K562 (cell line): Measurements from ENCODE around the gene ILK. TPM values are rescaled to one million over a fixed set of nuclear protein-coding genes. Genes with fewer than 3 reads are reported as not detected.

Experiments
- ATAC-seq: fragments of 200-7000 bp; cut with Tn5 transposase; 3 replicates; pipeline ENCODE4 v1.9.1; 2020; ENCODE audit warnings: moderate library complexity
- BruUV-seq: library from RNA; stranded (reverse); fragments of 400-500 nt; replicated peaks from 2 replicates; lab custom pipeline; 2021; lab: Mats Ljungman, UMichigan
- CTCF ChIA-PET: fragments of 300-600 bp; formaldehyde crosslinking; extraction: SDS; loops from one replicate; lab custom pipeline; 2021; ENCODE audit warnings: low intra/inter-chr PET ratio; lab: Yijun Ruan, JAX
- POLR2A ChIA-PET: fragments of 300-600, 350-650 bp; sonication (Branson Sonifier 250); formaldehyde crosslinking; extraction: SDS; loops from one replicate; lab custom pipeline; 2021; ENCODE audit warnings: antibody characterized with exemption, inconsistent platforms; lab: Yijun Ruan, JAX
- DNase-seq, 4 experiments: peaks; one replicate each; pipeline versions ENCODE4 v3.0.0 to v3.0.0-alpha.2; 2011 to 2018; ENCODE audit warnings: low spot score in 3 of 4, mixed read lengths in 3 of 4; ENCODE audit errors: extremely low read depth in 1 of 4
- FAIRE-seq: peaks from 2 replicates; lab custom pipeline; 2011; peaks lifted over from hg19 to GRCh38; lab: Jason Lieb, UNC
- H2AFZ ChIP-seq: 2 replicates; pipeline ENCODE4 v1.6.0; 2011; ENCODE audit warnings: low read depth, low read length, control low read depth, inconsistent platforms
- H3K27ac ChIP-seq: fragments of 200-600 bp; 3 replicates; pipeline ENCODE4 v1.8.0; 2011; ENCODE audit warnings: low read depth, mild to moderate bottlenecking, control low read depth, inconsistent platforms, low read length, moderate library complexity, mixed read lengths; ENCODE audit errors: extremely low read depth
- H3K27me3 ChIP-seq, 2 experiments: fragments of 300-600 bp in 1 of 2; 2 replicates in 1 of 2; 3 replicates in 1 of 2; pipeline versions ENCODE4 v1.6.0 to v1.8.0; 2011; ENCODE audit warnings: inconsistent platforms in 2 of 2, low read length in 2 of 2, mild to moderate bottlenecking in 1 of 2, mixed read lengths in 1 of 2, moderate library complexity in 1 of 2; ENCODE audit not compliant: control insufficient read depth in 2 of 2, insufficient read depth in 2 of 2
- H3K36me3 ChIP-seq: fragments of 300-600 bp; 3 replicates; pipeline ENCODE4 v1.8.0; 2011; ENCODE audit warnings: mild to moderate bottlenecking, low read length, inconsistent platforms; ENCODE audit not compliant: control insufficient read depth, insufficient read depth
- H3K4me1 ChIP-seq, 2 experiments: fragments of 200-600 bp in 1 of 2; replicated peaks in 1 of 2; 2 replicates in 1 of 2; 3 replicates in 1 of 2; pipeline versions ENCODE4 v1.5.1 to v1.8.0; 2011; ENCODE audit warnings: inconsistent platforms in 2 of 2, low read length in 2 of 2, mild to moderate bottlenecking in 1 of 2, mixed read lengths in 1 of 2, moderate library complexity in 1 of 2; ENCODE audit not compliant: control insufficient read depth in 2 of 2, insufficient read depth in 2 of 2
- H3K4me2 ChIP-seq: 2 replicates; pipeline ENCODE4 v1.6.1; 2011; ENCODE audit warnings: low read length, control low read depth, inconsistent platforms, mixed read lengths; ENCODE audit not compliant: insufficient read depth
- H3K4me3 ChIP-seq: fragments of 200-600 bp; sonication (generic), shearing (Covaris generic); 2 replicates; pipeline ENCODE4 v1.5.1; 2016; ENCODE audit warnings: control low read depth, inconsistent platforms
- H3K79me2 ChIP-seq: fragments of 200-600 bp; 3 replicates; pipeline ENCODE4 v1.8.0; 2011; ENCODE audit warnings: low read length, inconsistent platforms; ENCODE audit not compliant: control insufficient read depth, insufficient read depth
- H3K9ac ChIP-seq, 2 experiments: 2 replicates each; pipeline versions ENCODE4 v1.6.0 to v1.6.1; 2011; ENCODE audit warnings: low read depth in 2 of 2, low read length in 2 of 2, control low read depth in 1 of 2, inconsistent platforms in 1 of 2, mild to moderate bottlenecking in 1 of 2, mixed read lengths in 1 of 2; ENCODE audit not compliant: insufficient read depth in 1 of 2
- H3K9me1 ChIP-seq: one replicate; pipeline ENCODE4 v1.6.0; 2011; ENCODE audit warnings: inconsistent platforms, mild to moderate bottlenecking, low read length, moderate library complexity; ENCODE audit not compliant: control insufficient read depth, insufficient read depth
- H3K9me3 ChIP-seq: replicated peaks from 2 replicates; pipeline ENCODE4 v1.5.1; 2011; ENCODE audit warnings: low read depth, low read length, inconsistent platforms; ENCODE audit not compliant: control insufficient read depth, insufficient read depth
- H4K20me1 ChIP-seq: replicated peaks from 2 replicates; pipeline ENCODE4 v1.6.1; 2011; ENCODE audit warnings: low read length, inconsistent platforms, mixed read lengths; ENCODE audit not compliant: control insufficient read depth, insufficient read depth
- ATF2 ChIP-seq: sonication (generic); formaldehyde crosslinking; IDR thresholded peaks from 2 replicates; pipeline ENCODE4 v1.8.1; 2022; ENCODE audit warnings: missing genetic modification reagents
- BRD9 ChIP-seq: fragments of 450-650 bp; IDR thresholded peaks from 2 replicates; pipeline ENCODE4 v1.6.1; 2018; ENCODE audit warnings: low read depth; ENCODE audit not compliant: partially characterized antibody
- HNRNPUL1 ChIP-seq: fragments of 200-400 bp; formaldehyde crosslinking; IDR thresholded peaks from 2 replicates; pipeline ENCODE4 v1.6.1; 2017; ENCODE audit warnings: low read length
- ILF3 ChIP-seq: fragments of 450-650 bp; IDR thresholded peaks from 2 replicates; pipeline ENCODE4 v1.6.1; 2018; ENCODE audit warnings: antibody characterized with exemption, mild to moderate bottlenecking, moderate library complexity, borderline replicate concordance
- PML ChIP-seq: IDR thresholded peaks from 2 replicates; pipeline ENCODE4 v1.6.1; 2012; ENCODE audit warnings: low read length, inconsistent platforms
- RAD21 ChIP-seq, 2 experiments: fragments of 250-450 bp in 1 of 2; fragments of 450-650 bp in 1 of 2; sonication (Bioruptor Pico) in 1 of 2; formaldehyde crosslinking in 1 of 2; IDR thresholded peaks in 1 of 2; conservative IDR thresholded peaks in 1 of 2; 2 replicates each; pipeline versions ENCODE4 v1.4.0 to v1.8.0; 2020 to 2022; ENCODE audit warnings: mild to moderate bottlenecking in 2 of 2, moderate library complexity in 1 of 2
- RBM34 ChIP-seq: fragments of 200-400 bp; formaldehyde crosslinking; IDR thresholded peaks from 2 replicates; pipeline ENCODE4 v1.6.1; 2018; ENCODE audit warnings: low read length, borderline replicate concordance; ENCODE audit not compliant: insufficient read depth
- RCOR1 ChIP-seq, 2 experiments: IDR thresholded peaks; 2 replicates each; pipeline ENCODE4 v1.6.1; 2012; ENCODE audit warnings: low read depth in 2 of 2, low read length in 2 of 2, borderline replicate concordance in 1 of 2, improper control_type of control experiment in 1 of 2
- REST ChIP-seq, 2 experiments: fragments of 450-650 bp; formaldehyde crosslinking in 1 of 2; IDR thresholded peaks; 2 replicates each; pipeline versions ENCODE4 v1.4.0 to v1.6.1; 2014 to 2020; ENCODE audit warnings: mild to moderate bottlenecking in 2 of 2, borderline replicate concordance in 1 of 2, low read depth in 1 of 2
- SIN3A ChIP-seq, 2 experiments: fragments of 150-350 bp in 1 of 2; IDR thresholded peaks; 2 replicates each; pipeline ENCODE4 v1.6.1; 2011 to 2016; ENCODE audit warnings: borderline replicate concordance in 2 of 2, low read depth in 2 of 2, low read length in 2 of 2, mild to moderate bottlenecking in 2 of 2, moderate library complexity in 2 of 2; ENCODE audit not compliant: control insufficient read depth in 1 of 2
- SMC3 ChIP-seq: conservative IDR thresholded peaks from 2 replicates; pipeline ENCODE4 v1.6.1; 2011; ENCODE audit warnings: low read depth, low read length, improper control_type of control experiment; ENCODE audit not compliant: insufficient read depth
- ZNF134 ChIP-seq: fragments of 250-450 bp; sonication (Bioruptor Pico); conservative IDR thresholded peaks from 2 replicates; pipeline ENCODE4 v1.4.0; 2020
- ZNF24 ChIP-seq: fragments of 450-650 bp; IDR thresholded peaks from 2 replicates; pipeline ENCODE4 v1.6.1; 2016
- WGBS: fragments of 100-300 bp; shearing (Covaris generic); methylation state at CpG from one replicate; pipeline ENCODE4 v1.1.6; 2016; ENCODE audit warnings: low coverage, mixed read lengths; ENCODE audit not compliant: insufficient coverage; ENCODE audit errors: missing lambda C conversion rate; 5-methylcytosine and 5-hydroxymethylcytosine counted together
- in situ Hi-C: fragments of 300-500 bp; cut with MboI; formaldehyde crosslinking; loops from 4 replicates; pipeline ENCODE4 v1.15.0; 2018; ENCODE audit warnings: inconsistent platforms, mixed read lengths
- intact Hi-C: fragments of 100-400 bp; cut with micrococcal nuclease; formaldehyde crosslinking; loops from 2 replicates; pipeline ENCODE4 v1.14.2; 2022
- polyA plus RNA-seq, 8 experiments: library from polyadenylated mRNA; depleted of rRNA in 4 of 8; stranded (reverse) in 5 of 8; unstranded in 3 of 8; fragments of >200 nt; fragmentation: Nextera tagmentation in 2 of 8; fragmentation: Illumina TruSeq in 1 of 8; extraction: Ambion mirVana in 2 of 8; extraction: Trizol in 1 of 8; gene quantifications; 2 replicates each; pipeline versions ENCODE4 v1.2.1 to v1.2.3, GENCODE V29; 2011 to 2014; ENCODE audit warnings: inconsistent platforms in 1 of 8, missing spikeins in 1 of 8
- total RNA-seq, 7 experiments: library from RNA; depleted of rRNA in 6 of 7; stranded (reverse); fragments of >200 nt in 6 of 7; fragmentation: Illumina TruSeq in 2 of 7; extraction: Trizol in 2 of 7; gene quantifications; 2 replicates each; pipeline versions ENCODE4 v1.2.1 to v1.2.3, GENCODE V29; 2011 to 2021; ENCODE audit warnings: low replicate concordance in 1 of 7

The ILK gene
- total and polyA plus RNA-seq, 9 of the 15 experiments (the other 6 are each of a cell fraction or from before 2014, with no cell fraction given): 43.3 to 95.9 (median 58.9) TPM

- Histone ChIP-seq H3K4me3 (no peak overlapping the region), H4K20me1 (no peaks in the 10 kb centered on the region), H3K9ac (no peak overlapping the region), H2AFZ (peak overlapping the region; percentile 10; the same call in 1 of the 2 replicates), H3K27ac (no peak overlapping the region), H3K36me3 (no peaks in the 10 kb centered on the region), H3K9me3 (no peaks in the 10 kb centered on the region), H3K4me1 (peaks cover 30 to 38% of the 10 kb centered on the region in 2 experiments), H3K4me2 (no peak overlapping the region), H3K79me2 (no peaks in the 10 kb centered on the region), H3K9me1 (no peaks in the 10 kb centered on the region), H3K27me3 (no peaks in the 10 kb centered on the region)
- POLR2A ChIA-PET: interaction anchor here (0.7 to 2.9 kb wide), 2 partner anchors 10 to 73 kb away, joined by 3 to 12 read pairs; no protein-coding TSS in a partner anchor
- peak in 2 of 4 experiments; percentile 51 to 54 for DNase-seq
- peak; percentile 57 for FAIRE-seq
- intact Hi-C loops (loop anchor here (1.0 to 10.0 kb wide), 4 partner anchors 20 to 264 kb away; partner anchors contain the start of gene TPP1), in situ Hi-C loops (no loop called here)
- CTCF ChIA-PET: no interaction called here
- WGBS: 32% methylated on average over 4 of the region's 4 CpGs
- ATAC-seq: peak; percentile 79
- BruUV-seq: no TSS peak
- TF ChIP-seq HNRNPUL1 (no peak), SIN3A (IDR thresholded peaks at IDR 0.05; ENCODE audit: borderline replicate concordance in 2 of 2, control insufficient read depth in 1 of 2, low read depth in 2 of 2, low read length in 2 of 2) (no peak), ATF2 (CRISPR knock-in tag) (no peak), RAD21 (CRISPR knock-in tag; conservative IDR thresholded peaks at IDR 0.05 in 1 of 2, IDR thresholded peaks at IDR 0.05 in 1 of 2) (peak; percentile 32 to 78; a peak in 3 of 4 replicates), PML (no peak), SMC3 (peak; percentile 53), RBM34 (no peak), ZNF24 (peak; percentile 87), ZNF134 (peak; percentile 71; the same call in 1 of the 2 replicates), ILF3 (no peak), BRD9 (no peak), RCOR1 (IDR thresholded peaks at IDR 0.05; ENCODE audit: borderline replicate concordance in 1 of 2, low read depth in 2 of 2, low read length in 2 of 2) (no peak), REST (IDR thresholded peaks at IDR 0.05; ENCODE audit: borderline replicate concordance) (peak; percentile 65), REST (CRISPR knock-in tag; IDR thresholded peaks at IDR 0.05; ENCODE audit: low read depth) (no peak)
These were observed 34.9 kb downstream of the ILK start for GRCh38 chr11:6638429-6638828.
